Vagina (tissue), 2 donors: Measurements from ENCODE around the gene CLN6. TPM values are rescaled to one million over a fixed set of nuclear protein-coding genes. Genes with fewer than 3 reads are reported as not detected.

Experiments used
- DNase-seq, 2 donors: peaks; one replicate each; pipeline ENCODE4 v3.0.0-alpha.2; 2017; ENCODE audit errors: extremely low spot score in 2 of 2
- H3K27ac ChIP-seq: fragments of 200-600 bp; sonication (generic); one replicate; pipeline ENCODE4 v1.5.1; 2019
- H3K27me3 ChIP-seq: fragments of 200-600 bp; sonication (generic); one replicate; pipeline ENCODE4 v1.5.1; 2019
- H3K36me3 ChIP-seq, 2 donors: fragments of 200-600 bp; sonication (generic); one replicate each; pipeline ENCODE4 v1.5.1; 2017 to 2019
- H3K4me1 ChIP-seq: fragments of 200-600 bp; sonication (generic); one replicate; pipeline ENCODE4 v1.5.1; 2019
- H3K4me3 ChIP-seq, 2 donors: fragments of 200-600 bp; sonication (generic); 1 replicate in 1 of 2; 2 replicates in 1 of 2; pipeline ENCODE4 v1.5.1; 2016 to 2019
- H3K9me3 ChIP-seq: fragments of 200-600 bp; sonication (generic); one replicate; pipeline ENCODE4 v1.5.1; 2019
- CTCF ChIP-seq, 3 experiments: fragments of 450-650 bp in 2 of 3; fragments of 200-600 bp in 1 of 3; sonication (generic) in 1 of 3; IDR thresholded peaks; one replicate each; pipeline ENCODE4 v1.5.1; 2017 to 2019; ENCODE audit warnings: antibody characterized with exemption in 3 of 3, mild to moderate bottlenecking in 2 of 3, moderate library complexity in 2 of 3
- POLR2A ChIP-seq, 2 donors: fragments of 450-650 bp; IDR thresholded peaks; one replicate each; pipeline ENCODE4 v1.6.1; 2017; ENCODE audit warnings: antibody characterized with exemption in 2 of 2, mild to moderate bottlenecking in 2 of 2, moderate library complexity in 2 of 2
- POLR2AphosphoS5 ChIP-seq, 2 donors: sonication (generic); formaldehyde crosslinking; IDR thresholded peaks; one replicate each; pipeline ENCODE4 v1.9.0; 2017; ENCODE audit warnings: antibody characterized with exemption in 2 of 2, mild to moderate bottlenecking in 2 of 2, low read depth in 1 of 2; ENCODE audit not compliant: insufficient read depth in 1 of 2
- intact Hi-C: fragments of 100-400 bp; cut with DNase I; formaldehyde crosslinking; loops from one replicate; pipeline ENCODE4 v1.15.1; 2023
- total RNA-seq: library from RNA; depleted of rRNA; stranded (reverse); fragments of >200 nt; gene quantifications from one replicate; pipeline ENCODE4 v1.2.3, GENCODE V29; 2016

CLN6 gene
- total RNA-seq, 1 donor from 2014 or later: 23.3 TPM

GRCh38 chr15:68209735-68210408 is 19.7 kb downstream of the CLN6 start:
- TF ChIP-seq POLR2A (IDR thresholded peaks at IDR 0.05) (no peak), CTCF (IDR thresholded peaks at IDR 0.05) (no peak), POLR2AphosphoS5 (IDR thresholded peaks at IDR 0.05; ENCODE audit: insufficient read depth in 1 of 2, low read depth in 1 of 2) (no peak)
- Histone ChIP-seq H3K27ac (no peak overlapping the region), H3K9me3 (no peaks in the 10 kb centered on the region), H3K4me1 (peaks cover 30% of the 10 kb centered on the region), H3K36me3 (no peaks in the 10 kb centered on the region), H3K27me3 (no peaks in the 10 kb centered on the region), H3K4me3 (no peak overlapping the region)
- intact Hi-C loops: no loop called here
- DNase-seq: peak in 1 of 2 donors; percentile 80

- DNase-seq: no peak
- intact Hi-C loops: no loop called here
- no peaks in the 10 kb centered on the region for H3K36me3 ChIP-seq
- H3K9me3 ChIP-seq: no peaks in the 10 kb centered on the region
- H3K27me3 ChIP-seq: no peaks in the 10 kb centered on the region
- no peak overlapping the region for H3K27ac ChIP-seq
- TF ChIP-seq POLR2AphosphoS5 (IDR thresholded peaks at IDR 0.05; ENCODE audit: insufficient read depth in 1 of 2, low read depth in 1 of 2) (no peak), POLR2A (IDR thresholded peaks at IDR 0.05) (no peak), CTCF (IDR thresholded peaks at IDR 0.05) (no peak)
- H3K4me1 ChIP-seq: peaks cover 36% of the 10 kb centered on the region
- no peak overlapping the region for H3K4me3 ChIP-seq
These were observed 20.3 kb downstream of the CLN6 start for GRCh38 chr15:68209272-68209671.

- no peak overlapping the region for H3K4me3 ChIP-seq
- intact Hi-C loops: no loop called here
- DNase-seq: no peak
- no peaks in the 10 kb centered on the region for H3K27me3 ChIP-seq
- H3K36me3 ChIP-seq: no peaks in the 10 kb centered on the region
- H3K9me3 ChIP-seq: no peaks in the 10 kb centered on the region
- H3K4me1 ChIP-seq: peaks cover 41% of the 10 kb centered on the region
- TF ChIP-seq CTCF (IDR thresholded peaks at IDR 0.05): no peak
- no peak for TF ChIP-seq POLR2A (IDR thresholded peaks at IDR 0.05)
- TF ChIP-seq POLR2AphosphoS5 (IDR thresholded peaks at IDR 0.05; ENCODE audit: insufficient read depth in 1 of 2, low read depth in 1 of 2): no peak
- no peak overlapping the region for H3K27ac ChIP-seq
These were observed 20.8 kb downstream of the CLN6 start for GRCh38 chr15:68208636-68209240.

GRCh38 chr15:68208136-68208535 is 21.4 kb downstream of the CLN6 start:
- no peak for DNase-seq
- Histone ChIP-seq H3K4me3 (no peak overlapping the region), H3K27ac (no peak overlapping the region), H3K27me3 (no peaks in the 10 kb centered on the region), H3K4me1 (peaks cover 45% of the 10 kb centered on the region), H3K9me3 (no peaks in the 10 kb centered on the region), H3K36me3 (no peaks in the 10 kb centered on the region)
- intact Hi-C loops: no loop called here
- TF ChIP-seq CTCF (IDR thresholded peaks at IDR 0.05) (no peak), POLR2AphosphoS5 (IDR thresholded peaks at IDR 0.05; ENCODE audit: insufficient read depth in 1 of 2, low read depth in 1 of 2) (no peak), POLR2A (IDR thresholded peaks at IDR 0.05) (no peak)
